Cerebellar cortex (tissue), 1 donor: Measurements from ENCODE around the gene POSTN.

Experiments used
- DNase-seq: peaks from one replicate; pipeline ENCODE4 v3.0.0-alpha.2; 2015; ENCODE audit warnings: low spot score

Gene POSTN

GRCh38 chr13:37598597-37598996, at the start of gene POSTN:
Gene POSTN, minus strand, starts transcription at chr13:37598768. Its CDS starts 42 bp downstream, at chr13:37598726.
- no peak for DNase-seq

- DNase-seq: no peak
Measured at GRCh38 chr13:37647031-37647650, 48.6 kb upstream of the POSTN start.

GRCh38 chr13:37646531-37646930, 48.0 kb upstream of the POSTN start:
- no peak for DNase-seq

- no peak for DNase-seq
Measured at GRCh38 chr13:37645181-37645740, 46.7 kb upstream of the POSTN start.

GRCh38 chr13:37641391-37641790, 42.8 kb upstream of the POSTN start:
- no peak for DNase-seq

GRCh38 chr13:37640499-37640898, 41.9 kb upstream of the POSTN start:
- DNase-seq: peak; percentile 7

GRCh38 chr13:37636701-37637100, 38.1 kb upstream of the POSTN start:
- no peak for DNase-seq

GRCh38 chr13:37632294-37632693, 33.7 kb upstream of the POSTN start:
- DNase-seq: no peak

GRCh38 chr13:37627428-37627827, 28.9 kb upstream of the POSTN start:
- DNase-seq: no peak

- no peak for DNase-seq
Measured at GRCh38 chr13:37621811-37622361, 23.3 kb upstream of the POSTN start.

GRCh38 chr13:37618554-37618953, 20.0 kb upstream of the POSTN start:
- DNase-seq: no peak

GRCh38 chr13:37617173-37617572, 18.6 kb upstream of the POSTN start:
- no peak for DNase-seq

GRCh38 chr13:37616131-37616530, 17.6 kb upstream of the POSTN start:
- no peak for DNase-seq

- DNase-seq: no peak
Measured at GRCh38 chr13:37615276-37615675, 16.7 kb upstream of the POSTN start.

GRCh38 chr13:37613638-37614037, 15.1 kb upstream of the POSTN start:
- no peak for DNase-seq

GRCh38 chr13:37613236-37613635, 14.7 kb upstream of the POSTN start:
- no peak for DNase-seq

- no peak for DNase-seq
Measured at GRCh38 chr13:37608750-37609339, 10.3 kb upstream of the POSTN start.

- peak; percentile 5 for DNase-seq
Measured at GRCh38 chr13:37602733-37603381, 4.3 kb upstream of the POSTN start.

- no peak for DNase-seq
Measured at GRCh38 chr13:37601648-37602440, 3.3 kb upstream of the POSTN start.

- DNase-seq: no peak
Measured at GRCh38 chr13:37599519-37599918, 951 bp upstream of the POSTN start.

- DNase-seq: no peak
Measured at GRCh38 chr13:37597477-37598025, 1.0 kb downstream of the POSTN start.

GRCh38 chr13:37596805-37597204, 1.8 kb downstream of the POSTN start:
- DNase-seq: no peak
